H1 (cell line): ENCODE measurements around the gene SEMA5B. TPM values are rescaled to one million over a fixed set of nuclear protein-coding genes. Genes with fewer than 3 reads are reported as not detected.

Experiments used
- BCL11A ChIP-seq, 2 experiments: IDR thresholded peaks; one replicate each; pipeline ENCODE4 v1.6.1; 2011; ENCODE audit warnings: low read depth in 2 of 2, low read length in 2 of 2, mild to moderate bottlenecking in 2 of 2
- CEBPB ChIP-seq: IDR thresholded peaks from 2 replicates; pipeline ENCODE4 v1.6.1; 2012; ENCODE audit warnings: low read depth, low read length
- HDAC6 ChIP-seq: IDR thresholded peaks from one replicate; pipeline ENCODE4 v1.7.1; 2012; ENCODE audit warnings: low read depth, mild to moderate bottlenecking, inconsistent platforms, low read length, moderate library complexity
- KDM5A ChIP-seq: fragments of 200-600 bp; IDR thresholded peaks from 2 replicates; pipeline ENCODE4 v1.7.1; 2012; ENCODE audit warnings: mild to moderate bottlenecking, low read length, inconsistent platforms, mixed read lengths
- ZNF274 ChIP-seq: IDR thresholded peaks from 2 replicates; pipeline ENCODE4 v1.7.0; 2012; ENCODE audit warnings: low read length, borderline replicate concordance; ENCODE audit errors: extremely low read depth
- polyA plus RNA-seq, 7 experiments: library from polyadenylated mRNA; depleted of rRNA in 3 of 7; stranded (reverse) in 5 of 7; unstranded in 2 of 7; fragments of >200 nt in 5 of 7; fragments of 200-250 nt in 2 of 7; gene quantifications; 1 replicate in 5 of 7; 2 replicates in 1 of 7; 4 replicates in 1 of 7; pipeline versions ENCODE4 v1.2.1 to v1.2.3, GENCODE V29; 2011 to 2013; ENCODE audit warnings: missing spikeins in 2 of 7, mixed read lengths in 2 of 7
- total RNA-seq: library from RNA; stranded (reverse); fragmentation: NEBNext Ultra II Directional; extraction: Animal tissue kit (Norgen Biotek cat#: 25700); gene quantifications from 2 replicates; pipeline ENCODE4 v1.2.1, GENCODE V29; 2021
- TF ChIP-seq, protein P1 (sequence below): fragments of 300-600 bp; sonication (generic); IDR thresholded peaks from 2 replicates; pipeline ENCODE4 v1.7.1; 2012; ENCODE audit warnings: low read length, moderate library complexity, mild to moderate bottlenecking, inconsistent platforms; ENCODE audit not compliant: insufficient replicate concordance

Gene SEMA5B
- total and polyA plus RNA-seq, 2 of the 8 experiments (the other 6 are each of a cell fraction or from before 2014, with no cell fraction given): 13.1 to 22.4 TPM

DNA sequence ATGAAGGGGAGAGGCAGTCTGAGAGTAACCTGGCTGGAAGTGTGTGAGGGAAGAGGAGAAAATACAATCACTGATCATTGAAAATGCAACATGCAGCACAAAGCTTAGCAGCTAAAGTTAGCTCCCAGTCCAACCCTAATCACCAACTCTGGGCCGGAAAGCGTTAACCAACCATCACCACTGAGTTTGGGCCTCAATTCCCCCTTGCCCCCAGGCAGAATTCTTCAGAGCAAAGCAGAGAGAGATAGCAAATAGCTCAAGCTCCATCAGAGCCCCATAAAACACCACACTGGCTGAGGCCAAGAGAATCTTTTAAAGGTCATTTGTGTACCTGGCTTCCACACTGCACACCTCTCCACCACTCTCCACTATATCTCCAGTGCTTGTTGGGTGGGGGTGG lies 23.1 kb upstream of the SEMA5B start (continued):
- TF ChIP-seq, protein P1, sequence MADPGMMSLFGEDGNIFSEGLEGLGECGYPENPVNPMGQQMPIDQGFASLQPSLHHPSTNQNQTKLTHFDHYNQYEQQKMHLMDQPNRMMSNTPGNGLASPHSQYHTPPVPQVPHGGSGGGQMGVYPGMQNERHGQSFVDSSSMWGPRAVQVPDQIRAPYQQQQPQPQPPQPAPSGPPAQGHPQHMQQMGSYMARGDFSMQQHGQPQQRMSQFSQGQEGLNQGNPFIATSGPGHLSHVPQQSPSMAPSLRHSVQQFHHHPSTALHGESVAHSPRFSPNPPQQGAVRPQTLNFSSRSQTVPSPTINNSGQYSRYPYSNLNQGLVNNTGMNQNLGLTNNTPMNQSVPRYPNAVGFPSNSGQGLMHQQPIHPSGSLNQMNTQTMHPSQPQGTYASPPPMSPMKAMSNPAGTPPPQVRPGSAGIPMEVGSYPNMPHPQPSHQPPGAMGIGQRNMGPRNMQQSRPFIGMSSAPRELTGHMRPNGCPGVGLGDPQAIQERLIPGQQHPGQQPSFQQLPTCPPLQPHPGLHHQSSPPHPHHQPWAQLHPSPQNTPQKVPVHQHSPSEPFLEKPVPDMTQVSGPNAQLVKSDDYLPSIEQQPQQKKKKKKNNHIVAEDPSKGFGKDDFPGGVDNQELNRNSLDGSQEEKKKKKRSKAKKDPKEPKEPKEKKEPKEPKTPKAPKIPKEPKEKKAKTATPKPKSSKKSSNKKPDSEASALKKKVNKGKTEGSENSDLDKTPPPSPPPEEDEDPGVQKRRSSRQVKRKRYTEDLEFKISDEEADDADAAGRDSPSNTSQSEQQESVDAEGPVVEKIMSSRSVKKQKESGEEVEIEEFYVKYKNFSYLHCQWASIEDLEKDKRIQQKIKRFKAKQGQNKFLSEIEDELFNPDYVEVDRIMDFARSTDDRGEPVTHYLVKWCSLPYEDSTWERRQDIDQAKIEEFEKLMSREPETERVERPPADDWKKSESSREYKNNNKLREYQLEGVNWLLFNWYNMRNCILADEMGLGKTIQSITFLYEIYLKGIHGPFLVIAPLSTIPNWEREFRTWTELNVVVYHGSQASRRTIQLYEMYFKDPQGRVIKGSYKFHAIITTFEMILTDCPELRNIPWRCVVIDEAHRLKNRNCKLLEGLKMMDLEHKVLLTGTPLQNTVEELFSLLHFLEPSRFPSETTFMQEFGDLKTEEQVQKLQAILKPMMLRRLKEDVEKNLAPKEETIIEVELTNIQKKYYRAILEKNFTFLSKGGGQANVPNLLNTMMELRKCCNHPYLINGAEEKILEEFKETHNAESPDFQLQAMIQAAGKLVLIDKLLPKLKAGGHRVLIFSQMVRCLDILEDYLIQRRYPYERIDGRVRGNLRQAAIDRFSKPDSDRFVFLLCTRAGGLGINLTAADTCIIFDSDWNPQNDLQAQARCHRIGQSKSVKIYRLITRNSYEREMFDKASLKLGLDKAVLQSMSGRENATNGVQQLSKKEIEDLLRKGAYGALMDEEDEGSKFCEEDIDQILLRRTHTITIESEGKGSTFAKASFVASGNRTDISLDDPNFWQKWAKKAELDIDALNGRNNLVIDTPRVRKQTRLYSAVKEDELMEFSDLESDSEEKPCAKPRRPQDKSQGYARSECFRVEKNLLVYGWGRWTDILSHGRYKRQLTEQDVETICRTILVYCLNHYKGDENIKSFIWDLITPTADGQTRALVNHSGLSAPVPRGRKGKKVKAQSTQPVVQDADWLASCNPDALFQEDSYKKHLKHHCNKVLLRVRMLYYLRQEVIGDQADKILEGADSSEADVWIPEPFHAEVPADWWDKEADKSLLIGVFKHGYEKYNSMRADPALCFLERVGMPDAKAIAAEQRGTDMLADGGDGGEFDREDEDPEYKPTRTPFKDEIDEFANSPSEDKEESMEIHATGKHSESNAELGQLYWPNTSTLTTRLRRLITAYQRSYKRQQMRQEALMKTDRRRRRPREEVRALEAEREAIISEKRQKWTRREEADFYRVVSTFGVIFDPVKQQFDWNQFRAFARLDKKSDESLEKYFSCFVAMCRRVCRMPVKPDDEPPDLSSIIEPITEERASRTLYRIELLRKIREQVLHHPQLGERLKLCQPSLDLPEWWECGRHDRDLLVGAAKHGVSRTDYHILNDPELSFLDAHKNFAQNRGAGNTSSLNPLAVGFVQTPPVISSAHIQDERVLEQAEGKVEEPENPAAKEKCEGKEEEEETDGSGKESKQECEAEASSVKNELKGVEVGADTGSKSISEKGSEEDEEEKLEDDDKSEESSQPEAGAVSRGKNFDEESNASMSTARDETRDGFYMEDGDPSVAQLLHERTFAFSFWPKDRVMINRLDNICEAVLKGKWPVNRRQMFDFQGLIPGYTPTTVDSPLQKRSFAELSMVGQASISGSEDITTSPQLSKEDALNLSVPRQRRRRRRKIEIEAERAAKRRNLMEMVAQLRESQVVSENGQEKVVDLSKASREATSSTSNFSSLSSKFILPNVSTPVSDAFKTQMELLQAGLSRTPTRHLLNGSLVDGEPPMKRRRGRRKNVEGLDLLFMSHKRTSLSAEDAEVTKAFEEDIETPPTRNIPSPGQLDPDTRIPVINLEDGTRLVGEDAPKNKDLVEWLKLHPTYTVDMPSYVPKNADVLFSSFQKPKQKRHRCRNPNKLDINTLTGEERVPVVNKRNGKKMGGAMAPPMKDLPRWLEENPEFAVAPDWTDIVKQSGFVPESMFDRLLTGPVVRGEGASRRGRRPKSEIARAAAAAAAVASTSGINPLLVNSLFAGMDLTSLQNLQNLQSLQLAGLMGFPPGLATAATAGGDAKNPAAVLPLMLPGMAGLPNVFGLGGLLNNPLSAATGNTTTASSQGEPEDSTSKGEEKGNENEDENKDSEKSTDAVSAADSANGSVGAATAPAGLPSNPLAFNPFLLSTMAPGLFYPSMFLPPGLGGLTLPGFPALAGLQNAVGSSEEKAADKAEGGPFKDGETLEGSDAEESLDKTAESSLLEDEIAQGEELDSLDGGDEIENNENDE: no peak
- TF ChIP-seq ZNF274 (no peak), HDAC6 (no peak), CEBPB (no peak), BCL11A (IDR thresholded peaks at IDR 0.05; ENCODE audit: low read depth in 2 of 2, low read length in 2 of 2) (no peak), KDM5A (no peak)
